GM19468 (cell line): ENCODE data around the gene CCDC82.

ENCODE experiments used
- ATAC-seq: cut with Tn5 transposase; IDR thresholded peaks from one replicate; pipeline ENCODE4 v1.9.1; 2021; ENCODE audit warnings: mild to moderate bottlenecking, moderate library complexity, moderate number of reproducible peaks; ENCODE audit not compliant: unreplicated experiment; ENCODE audit errors: extremely low read depth

Gene CCDC82

DNA sequence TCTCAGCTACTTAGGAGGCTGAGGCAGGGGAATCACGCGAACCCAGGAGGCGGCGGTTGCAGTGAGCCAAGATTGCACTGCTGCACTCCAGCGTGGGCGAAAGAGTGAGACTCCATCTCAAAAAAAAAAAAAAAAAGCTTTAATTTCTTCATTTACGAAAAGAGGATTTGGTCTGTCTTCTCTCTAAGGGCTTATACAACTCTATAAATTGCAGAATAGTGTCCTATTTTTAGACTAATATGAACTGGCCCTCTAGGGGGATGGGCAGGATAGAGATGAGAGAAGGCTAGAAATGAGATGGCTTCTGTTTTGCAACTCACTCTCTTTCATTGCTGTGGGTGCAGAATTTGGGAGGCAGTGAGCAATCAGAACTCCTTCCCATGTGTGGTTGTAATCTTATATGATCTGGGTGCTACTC, 58.0 kb downstream of the CCDC82 start:
- ATAC-seq: no peak

DNA sequence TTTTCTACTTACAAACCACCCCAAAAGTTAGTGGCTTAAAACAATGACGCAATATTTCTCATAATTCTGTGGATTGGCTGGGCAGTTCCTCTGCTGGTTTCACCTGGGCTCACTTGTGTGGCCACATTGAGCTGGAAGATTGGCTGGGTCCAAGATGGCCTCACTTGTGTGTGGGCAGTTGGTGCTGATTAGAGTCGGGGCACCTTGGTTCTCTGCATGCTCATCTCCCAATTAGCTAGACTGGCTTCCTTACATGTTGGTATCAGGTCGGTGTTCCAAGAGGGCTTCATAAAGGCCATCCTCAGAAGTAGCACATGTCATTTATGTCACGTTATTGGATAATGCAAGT, 59.2 kb downstream of the CCDC82 start:
- ATAC-seq: no peak

DNA sequence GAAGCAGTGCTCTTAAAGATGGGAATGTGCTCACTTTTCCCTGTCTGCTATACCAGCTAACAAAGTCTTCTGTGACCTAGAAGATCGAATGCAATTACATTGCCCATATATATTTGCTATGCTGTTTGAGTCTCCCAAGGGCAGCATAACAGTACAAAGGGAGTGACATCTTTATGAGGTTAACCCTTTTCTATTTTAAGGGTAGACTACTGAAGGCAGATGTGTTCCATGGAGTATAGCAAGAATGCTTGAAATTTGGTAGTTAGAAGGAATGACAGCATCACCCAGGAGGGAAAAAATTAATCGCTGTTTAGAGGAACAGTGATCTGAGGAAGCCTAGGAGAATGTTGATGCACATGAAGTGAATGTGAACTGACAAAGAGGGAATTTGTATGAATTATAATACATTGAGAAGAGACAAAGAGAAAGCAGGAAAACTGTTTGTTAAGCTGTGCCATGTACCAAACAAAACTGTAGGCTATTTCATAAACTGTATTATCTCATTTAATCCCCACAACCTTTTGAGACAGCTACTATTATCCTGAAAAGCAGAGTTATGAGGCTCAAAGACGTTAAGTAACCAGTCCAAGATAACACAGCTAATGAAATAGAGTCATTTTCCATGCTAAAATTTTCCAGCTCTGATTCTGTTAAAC, 59.7 kb downstream of the CCDC82 start:
- ATAC-seq: no peak

DNA sequence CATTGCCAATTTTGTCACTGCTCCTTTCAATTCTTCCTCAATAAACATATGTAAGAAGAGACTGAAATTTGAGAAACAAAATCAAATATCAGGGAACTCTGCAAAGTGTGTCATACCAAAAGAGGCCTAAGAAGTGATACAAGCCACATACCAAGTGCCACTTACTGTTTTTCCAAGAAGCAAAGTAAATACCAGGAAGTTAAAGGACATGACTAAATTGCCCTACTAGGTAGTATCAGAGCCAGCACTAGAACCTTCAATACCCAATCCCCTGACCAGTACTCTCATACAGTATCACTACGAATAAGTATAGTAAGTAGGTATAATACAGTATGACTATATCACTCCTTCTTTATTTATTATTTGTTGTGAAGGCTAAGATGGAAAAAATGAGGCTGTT, 60.3 kb downstream of the CCDC82 start:
- no peak for ATAC-seq

DNA sequence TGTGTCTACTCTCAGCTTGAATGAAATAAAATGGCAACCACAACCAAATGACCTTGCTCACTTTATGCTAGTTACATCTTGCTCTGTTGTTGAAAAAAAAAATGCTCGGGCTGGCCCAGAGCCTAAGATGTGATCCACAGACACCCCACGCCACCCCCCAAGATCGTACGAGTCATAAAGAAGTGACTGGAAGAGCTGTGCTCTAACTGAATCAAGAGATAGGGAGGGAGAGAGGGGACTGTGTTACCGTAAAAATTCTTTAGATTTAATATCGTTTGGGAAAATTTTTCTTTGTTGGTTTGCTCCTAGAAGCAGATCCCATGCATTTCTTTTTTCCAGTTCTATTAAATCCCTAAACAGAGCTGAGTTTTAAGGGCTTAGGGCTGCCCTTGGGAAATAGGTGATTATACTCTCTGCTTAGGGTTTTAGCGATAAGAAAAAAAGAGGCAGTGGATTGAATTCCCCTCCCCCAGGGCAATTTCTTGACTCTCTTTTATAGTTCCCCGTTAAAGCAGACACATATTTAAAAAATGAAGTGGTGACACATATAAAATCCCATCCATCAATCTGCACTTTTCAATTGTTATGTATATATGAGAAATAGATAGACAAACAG, 61.2 kb downstream of the CCDC82 start:
- no peak for ATAC-seq

DNA sequence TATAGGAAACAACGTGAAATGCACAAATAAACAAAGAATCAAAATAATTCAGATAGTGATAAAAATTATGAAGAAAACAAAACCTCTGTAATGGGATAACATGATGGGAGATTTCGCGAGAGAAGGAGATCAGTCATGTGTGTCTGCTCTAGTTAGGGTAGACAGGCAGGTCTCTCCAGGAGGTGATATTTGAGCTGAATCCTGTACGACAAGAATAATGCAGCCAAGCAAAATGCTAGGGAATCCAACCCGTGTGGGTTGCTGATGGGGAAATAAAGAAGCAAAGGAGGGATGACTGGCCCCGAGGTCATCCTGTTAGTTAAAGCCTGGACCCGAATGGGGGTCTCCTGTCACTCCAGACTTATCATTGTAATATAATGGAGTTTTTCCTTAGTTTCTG, 62.8 kb downstream of the CCDC82 start:
- ATAC-seq: no peak

DNA sequence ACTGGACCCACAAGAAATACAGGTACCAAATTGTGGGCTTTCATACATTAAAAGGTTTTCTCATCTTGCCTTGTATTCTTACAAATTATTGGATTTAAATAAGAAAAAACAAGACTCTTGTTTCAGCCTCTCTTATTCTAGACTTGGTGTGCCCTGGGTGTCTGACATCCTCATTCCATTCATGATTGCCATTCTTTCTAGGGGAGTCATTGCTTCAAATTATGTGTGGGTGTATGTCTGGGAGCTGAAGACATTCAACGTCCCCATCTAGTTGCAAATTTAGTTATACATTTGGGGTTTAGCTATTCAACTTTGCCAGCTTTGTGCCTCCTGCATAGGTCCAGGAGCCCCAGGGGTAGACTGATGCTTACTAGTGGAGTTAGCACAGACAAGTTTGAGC, 64.8 kb downstream of the CCDC82 start:
- no peak for ATAC-seq

DNA sequence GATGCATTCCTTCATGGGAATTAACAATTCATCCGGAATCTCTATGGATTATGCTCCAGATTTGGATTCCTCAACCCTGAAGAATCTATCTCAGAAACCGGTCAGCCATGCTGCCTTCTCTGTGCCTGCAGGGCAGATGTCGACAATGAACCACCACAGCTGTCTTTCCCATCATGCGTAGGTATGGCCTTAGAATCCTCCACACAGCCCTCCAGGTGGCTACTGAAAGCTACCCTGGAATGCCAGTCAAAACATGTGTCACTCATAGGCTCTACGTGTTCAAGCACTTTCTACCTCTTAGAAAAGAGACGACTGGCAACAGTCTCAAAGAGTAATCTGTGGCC, 66.1 kb downstream of the CCDC82 start:
- no peak for ATAC-seq

DNA sequence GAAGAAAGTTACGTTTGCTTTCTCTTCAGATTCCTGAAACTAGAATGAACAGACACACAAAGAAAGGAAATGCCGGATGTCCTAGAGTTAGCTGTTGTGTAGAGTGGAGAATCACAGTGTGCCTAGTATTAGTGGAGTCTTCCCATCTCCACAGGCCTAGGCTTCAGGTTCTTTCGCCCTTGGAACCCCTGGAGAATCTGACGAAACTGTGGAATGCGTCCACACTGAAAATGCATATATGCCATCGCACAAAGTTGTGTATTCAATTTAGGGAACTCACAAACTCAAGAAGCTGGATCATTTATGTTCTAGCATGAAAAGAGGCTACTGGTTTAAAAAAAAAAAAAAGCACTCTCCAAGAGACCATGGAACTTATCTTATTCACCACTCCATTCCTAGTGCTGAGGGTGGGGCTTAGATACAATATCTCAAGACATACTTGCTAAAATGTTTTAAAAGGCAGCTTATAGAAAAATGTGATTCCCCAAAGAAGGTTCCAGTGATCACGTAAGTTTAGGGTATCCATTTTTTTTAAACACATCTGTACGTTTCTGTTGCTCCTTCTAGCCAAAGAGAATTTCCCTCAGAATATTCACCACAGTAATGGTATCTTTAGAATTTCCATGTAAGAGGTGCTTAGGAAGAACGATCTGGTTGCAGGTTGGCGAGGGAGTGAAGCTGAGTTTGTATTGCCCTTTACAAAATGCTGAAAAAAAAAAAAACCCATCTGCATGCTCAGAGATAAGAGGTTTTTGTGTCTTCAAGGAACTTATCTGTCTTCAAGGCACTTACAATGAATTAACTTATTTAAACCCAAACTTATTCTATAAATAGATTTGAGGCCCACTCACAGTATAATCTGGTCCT, 66.7 kb downstream of the CCDC82 start:
- no peak for ATAC-seq

DNA sequence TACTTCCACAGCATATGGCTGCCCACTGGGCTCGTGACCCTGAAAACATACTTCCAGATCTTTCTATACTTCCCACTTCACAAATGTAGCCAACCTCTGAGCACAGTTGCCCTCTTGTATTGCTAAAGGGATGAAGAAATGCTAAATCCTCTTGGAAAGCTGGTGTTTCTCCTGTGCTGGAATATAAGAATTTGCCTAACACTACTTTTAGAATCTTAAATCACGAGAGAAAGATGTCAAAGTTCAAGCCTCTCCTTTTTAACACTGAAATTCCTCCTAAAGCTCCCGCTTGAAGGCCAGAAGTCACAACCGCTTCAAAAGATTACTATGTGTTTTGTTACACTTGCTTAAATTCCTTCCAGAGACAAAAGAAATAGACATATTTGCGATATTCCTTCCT, 68.6 kb downstream of the CCDC82 start:
- no peak for ATAC-seq

DNA sequence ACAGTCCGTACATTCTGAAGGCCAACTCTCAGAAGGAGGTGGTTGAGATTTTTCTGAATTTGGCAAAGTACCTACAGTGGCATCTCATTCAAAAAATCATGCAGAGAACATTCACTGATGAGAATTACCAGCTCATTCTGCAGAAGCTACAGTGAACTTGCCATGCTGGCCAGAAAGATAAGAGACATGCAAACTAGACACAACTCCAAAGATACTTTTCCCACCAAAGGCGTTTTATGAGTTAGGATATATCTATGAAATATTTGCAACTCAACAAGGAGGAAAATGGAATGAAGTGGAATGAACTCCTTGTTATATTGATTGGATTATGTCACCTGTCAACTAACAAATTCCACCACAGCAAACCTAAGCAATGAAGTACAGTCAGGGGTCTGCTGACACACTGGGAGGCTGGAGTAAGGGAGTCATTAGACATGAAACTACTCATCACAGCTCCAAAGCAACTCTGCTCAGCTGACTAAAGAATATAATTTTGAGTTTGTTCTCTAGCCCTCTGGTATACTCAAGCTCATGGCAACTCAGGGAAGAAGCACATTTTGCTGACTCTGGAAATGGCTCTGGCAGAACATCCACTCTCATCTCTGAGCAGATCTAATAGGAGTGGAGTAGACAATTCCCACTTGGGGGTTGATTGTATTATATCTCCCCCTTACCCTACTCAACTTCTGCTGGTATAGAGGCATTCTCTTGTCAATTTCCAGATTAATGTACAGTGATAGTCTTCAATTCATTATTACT, 69.6 kb downstream of the CCDC82 start:
- no peak for ATAC-seq

DNA sequence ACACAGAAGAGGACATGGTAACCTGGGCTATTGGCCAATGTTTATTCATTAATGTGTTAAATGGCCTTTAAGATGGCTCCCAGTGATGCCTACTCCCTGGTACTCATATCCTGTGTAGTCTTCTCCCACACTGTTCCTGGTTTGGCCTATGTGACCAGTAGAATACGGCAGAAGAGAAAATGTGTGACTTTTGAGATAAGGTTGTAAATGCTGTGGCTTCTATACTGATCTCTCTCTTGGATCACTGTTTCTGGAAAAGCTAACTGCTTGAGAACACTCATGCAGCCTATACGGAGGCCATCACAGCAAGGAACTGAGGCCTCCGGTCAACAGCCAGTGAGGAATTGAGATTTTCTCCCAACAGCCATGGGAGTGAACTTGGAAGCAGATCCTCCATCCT, 70.9 kb downstream of the CCDC82 start:
- ATAC-seq: no peak

DNA sequence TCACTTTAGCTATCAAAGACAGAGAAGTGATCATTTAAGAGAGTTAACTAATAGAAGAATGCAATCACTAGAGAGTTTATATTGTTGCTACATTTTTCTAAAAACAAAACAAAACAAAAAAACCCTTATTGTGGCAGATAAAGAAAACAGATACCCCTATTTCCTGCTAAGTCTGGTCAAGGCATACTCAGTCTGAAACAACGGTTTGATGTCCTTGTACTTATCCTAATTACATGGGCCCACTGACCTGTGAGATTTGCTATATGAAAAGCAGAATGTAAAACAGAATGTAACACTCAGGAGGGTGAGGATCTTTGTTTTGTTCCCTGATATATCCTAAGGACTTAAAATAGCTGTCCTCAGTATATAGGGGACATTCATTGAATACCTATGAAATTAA, 71.3 kb downstream of the CCDC82 start:
- no peak for ATAC-seq

DNA sequence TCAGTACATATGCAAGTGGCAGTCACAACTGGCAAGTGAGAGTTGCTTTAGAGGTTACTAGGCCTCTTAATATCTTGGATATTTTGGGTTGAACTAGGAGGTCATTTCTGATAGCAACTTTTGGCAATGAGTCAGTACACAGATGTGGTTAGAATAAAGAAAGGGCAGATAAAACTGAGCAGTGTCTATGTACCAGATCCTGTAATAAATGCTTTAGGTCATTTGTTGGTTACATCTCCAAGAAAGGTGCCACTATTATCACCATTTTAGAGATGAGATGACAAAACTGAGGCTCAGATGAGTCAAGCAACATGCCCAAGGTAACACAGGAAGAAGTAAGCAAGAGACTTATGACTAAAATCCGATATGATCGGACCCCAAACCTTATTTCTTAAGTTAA, 71.7 kb downstream of the CCDC82 start:
- ATAC-seq: no peak

DNA sequence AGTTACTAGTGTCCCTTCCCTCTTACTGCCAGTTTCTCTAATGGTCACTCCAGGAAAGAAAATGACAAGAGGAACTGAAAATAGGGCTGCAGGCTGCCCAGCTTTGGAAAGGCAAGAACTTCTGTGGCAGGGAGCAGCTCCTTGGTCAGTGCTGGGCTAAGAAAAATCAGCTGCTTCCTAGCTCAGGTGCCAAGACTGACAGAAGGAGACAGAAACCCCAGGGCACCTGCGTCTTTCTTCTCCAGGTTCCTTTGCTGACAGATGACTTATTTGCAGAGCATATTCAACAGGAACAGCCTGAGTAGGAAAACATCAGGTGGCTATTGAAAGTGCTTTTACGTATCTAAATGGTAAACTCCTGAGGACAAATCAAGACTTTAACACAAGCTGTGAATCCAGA, 72.1 kb downstream of the CCDC82 start:
- no peak for ATAC-seq

DNA sequence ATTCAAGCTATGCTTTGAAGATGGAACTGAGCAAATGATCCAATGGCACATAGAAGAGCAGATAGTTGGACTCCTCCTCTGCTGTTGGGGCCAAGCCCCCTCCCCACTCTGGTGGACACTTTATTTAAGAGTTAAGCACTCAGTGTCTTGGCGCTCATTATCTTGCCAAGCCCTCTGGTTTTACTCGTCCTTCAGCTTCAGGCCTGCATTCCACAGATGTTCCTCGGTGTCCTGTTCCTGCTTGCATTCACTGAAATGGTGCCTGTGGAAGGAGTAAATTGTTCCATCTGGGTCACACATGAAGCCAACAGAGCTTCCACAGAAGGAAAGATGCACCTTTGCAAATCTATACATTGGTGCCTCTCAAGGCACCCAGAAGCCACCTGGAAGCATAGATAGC, 72.8 kb downstream of the CCDC82 start:
- ATAC-seq: no peak

DNA sequence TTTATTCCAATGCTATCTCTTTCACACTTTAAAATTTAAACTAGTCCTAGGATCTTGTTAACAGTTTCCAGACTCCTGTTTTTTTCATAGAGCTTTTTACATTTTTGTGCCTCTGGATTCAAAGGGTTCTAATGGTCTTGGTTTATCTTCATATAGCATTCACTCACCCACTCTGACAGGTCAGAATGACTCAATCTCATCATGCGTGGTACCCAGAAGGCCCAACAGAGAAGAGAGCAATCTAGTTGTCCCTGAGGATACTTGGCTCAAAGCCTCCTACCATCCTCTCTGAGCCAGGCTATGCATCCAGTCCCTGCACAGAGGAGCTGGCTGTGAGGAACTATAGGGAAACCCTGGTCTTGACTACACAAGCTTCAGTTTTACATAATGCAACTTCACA, 74.2 kb downstream of the CCDC82 start:
- ATAC-seq: no peak

DNA sequence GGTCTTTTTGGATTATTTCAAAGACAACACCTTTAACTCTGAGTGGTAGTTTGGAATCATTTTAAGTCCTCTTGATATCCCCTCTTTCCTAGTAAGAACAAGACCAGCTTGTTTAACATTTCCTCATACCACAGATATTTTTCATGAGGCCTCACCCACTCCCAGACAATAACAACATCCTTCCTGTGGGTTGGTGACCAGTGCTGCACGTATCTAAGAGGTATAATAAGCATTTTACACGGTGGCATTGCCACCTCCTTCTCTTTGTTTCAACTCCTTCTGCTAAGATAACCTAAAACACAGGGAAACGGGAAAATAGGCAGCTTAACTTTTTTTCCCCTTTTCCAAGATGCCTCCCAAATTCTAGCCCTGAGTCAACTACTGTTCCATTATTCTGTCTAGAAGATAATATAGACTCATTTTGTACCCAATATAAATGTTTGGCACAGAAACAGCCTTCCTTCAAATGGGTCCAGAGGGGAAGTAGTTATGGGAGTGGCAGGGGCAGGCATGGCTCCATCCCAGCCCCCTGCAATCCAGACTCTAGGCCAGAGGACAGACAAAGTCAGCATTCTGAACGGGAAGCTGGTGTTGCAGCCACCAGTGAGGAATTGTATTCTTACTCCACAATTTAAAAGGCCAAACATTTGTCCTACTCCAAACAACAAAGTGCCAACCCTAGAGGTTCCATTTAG, 75.2 kb downstream of the CCDC82 start:
- no peak for ATAC-seq

DNA sequence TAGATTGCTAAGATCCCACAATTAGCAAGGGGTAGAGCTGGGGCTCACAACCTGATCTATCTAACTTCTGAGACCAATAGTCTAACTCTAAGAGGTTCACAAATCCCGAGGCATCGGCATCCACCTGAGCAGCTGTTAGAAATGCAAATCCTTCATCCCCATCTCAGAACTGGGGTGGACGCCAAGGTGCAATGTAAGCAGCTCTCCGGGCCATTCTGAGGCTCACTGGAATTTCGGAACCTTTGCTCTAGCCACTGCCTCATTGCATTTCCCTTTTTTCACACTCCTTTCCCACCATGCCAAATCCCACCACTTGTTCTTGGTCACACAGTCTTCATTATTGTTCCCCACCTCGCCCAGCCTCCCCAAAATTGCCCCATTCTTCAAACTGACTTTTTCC, 76.5 kb downstream of the CCDC82 start:
- ATAC-seq: no peak

DNA sequence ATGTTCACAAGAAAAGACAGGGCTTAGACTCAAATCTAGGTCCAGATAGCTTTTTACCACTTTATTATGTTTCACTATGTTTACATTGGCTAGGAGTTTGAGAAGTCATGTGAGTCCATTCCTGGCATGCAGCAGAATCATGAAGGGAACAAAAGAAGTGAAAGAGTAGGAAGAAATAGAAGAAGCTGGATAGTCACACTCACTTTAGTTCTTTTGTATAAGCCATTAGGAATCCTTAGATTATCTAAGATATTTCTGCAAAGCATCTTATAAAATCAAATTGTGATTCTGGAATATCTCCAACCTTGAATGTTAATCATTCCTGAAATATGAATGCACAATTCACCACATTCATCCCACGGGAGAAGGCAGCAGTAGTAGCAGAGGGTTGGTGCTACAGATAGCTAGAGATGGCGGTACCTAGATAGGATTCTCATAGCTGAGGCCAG, 78.6 kb downstream of the CCDC82 start:
- no peak for ATAC-seq
